HepG2 (cell line): ENCODE data around the gene POLR1G. TPM values are rescaled to one million over a fixed set of nuclear protein-coding genes. Genes with fewer than 3 reads are reported as not detected.

Experiments used
- ATRX ChIP-seq: sonication (generic); formaldehyde crosslinking; IDR thresholded peaks from 2 replicates; pipeline ENCODE4 v1.4.0; 2020; ENCODE audit warnings: missing genetic modification reagents, borderline replicate concordance
- CBX1 ChIP-seq: IDR thresholded peaks from one replicate; pipeline ENCODE4 v1.6.1; 2016; ENCODE audit warnings: antibody characterized with exemption, low read depth
- CBX2 ChIP-seq, 2 experiments: fragments of 200-600 bp in 1 of 2; sonication (generic); formaldehyde crosslinking in 1 of 2; IDR thresholded peaks; 2 replicates each; pipeline versions ENCODE4 v1.7.0 to v1.8.1; 2018 to 2022; ENCODE audit warnings: low read depth in 2 of 2, low read length in 1 of 2, mild to moderate bottlenecking in 1 of 2, missing genetic modification reagents in 1 of 2
- DMAP1 ChIP-seq: IDR thresholded peaks from 2 replicates; pipeline ENCODE4 v1.6.1; 2016
- FOXP1 ChIP-seq, 2 experiments: fragments of 450-650 bp in 1 of 2; IDR thresholded peaks; 2 replicates each; pipeline ENCODE4 v1.6.1; 2017 to 2018; ENCODE audit warnings: antibody characterized with exemption in 1 of 2
- HDAC1 ChIP-seq: sonication (generic); formaldehyde crosslinking; IDR thresholded peaks from 2 replicates; pipeline ENCODE4 v1.5.1; 2020; ENCODE audit warnings: mild to moderate bottlenecking, missing genetic modification reagents
- KAT2B ChIP-seq: fragments of 150-350 bp; IDR thresholded peaks from 2 replicates; pipeline ENCODE4 v1.6.1; 2014; ENCODE audit warnings: low read depth, low read length, borderline replicate concordance
- KMT2A ChIP-seq: sonication (generic); formaldehyde crosslinking; IDR thresholded peaks from 2 replicates; pipeline ENCODE4 v1.4.0; 2020; ENCODE audit warnings: missing genetic modification reagents
- MAFF ChIP-seq: IDR thresholded peaks from 2 replicates; pipeline ENCODE4 v1.6.1; 2011; ENCODE audit warnings: low read depth, low read length, improper control_type of control experiment
- RAD21 ChIP-seq: fragments of 450-650 bp; formaldehyde crosslinking; IDR thresholded peaks from 2 replicates; pipeline ENCODE4 v1.5.0; 2020; ENCODE audit warnings: mild to moderate bottlenecking
- RFX3 ChIP-seq: IDR thresholded peaks from 2 replicates; pipeline ENCODE4 v1.6.1; 2016; ENCODE audit warnings: missing biosample characterization, missing genetic modification reagents
- SIX4 ChIP-seq: sonication (generic); formaldehyde crosslinking; IDR thresholded peaks from 2 replicates; pipeline ENCODE4 v1.4.0; 2020; ENCODE audit warnings: missing genetic modification reagents
- SSRP1 ChIP-seq: IDR thresholded peaks from 2 replicates; pipeline ENCODE4 v1.6.1; 2016; ENCODE audit warnings: control low read depth
- TBL1XR1 ChIP-seq: fragments of 150-350 bp; IDR thresholded peaks from 2 replicates; pipeline ENCODE4 v1.6.1; 2014; ENCODE audit warnings: borderline replicate concordance, low read length; ENCODE audit not compliant: partially characterized antibody
- TOE1 ChIP-seq: sonication (generic); formaldehyde crosslinking; IDR thresholded peaks from 2 replicates; pipeline ENCODE4 v1.4.0; 2020; ENCODE audit warnings: mild to moderate bottlenecking, missing genetic modification reagents
- ZBTB1 ChIP-seq: sonication (generic); formaldehyde crosslinking; IDR thresholded peaks from 2 replicates; pipeline ENCODE4 v1.4.0; 2020; ENCODE audit warnings: missing genetic modification reagents, borderline replicate concordance
- ZBTB20 ChIP-seq: sonication (generic); formaldehyde crosslinking; IDR thresholded peaks from 2 replicates; pipeline ENCODE4 v1.8.1; 2023; ENCODE audit warnings: missing genetic modification reagents, low read depth, mild to moderate bottlenecking, borderline replicate concordance
- ZNF124 ChIP-seq: sonication (generic); formaldehyde crosslinking; IDR thresholded peaks from 2 replicates; pipeline ENCODE4 v1.4.0; 2020; ENCODE audit warnings: missing genetic modification reagents
- ZNF138 ChIP-seq: sonication (generic); formaldehyde crosslinking; IDR thresholded peaks from 2 replicates; pipeline ENCODE4 v1.5.0; 2020; ENCODE audit warnings: mild to moderate bottlenecking, low read depth, missing genetic modification reagents
- ZNF281 ChIP-seq: sonication (generic); formaldehyde crosslinking; IDR thresholded peaks from 2 replicates; pipeline ENCODE4 v1.4.0; 2020; ENCODE audit warnings: missing genetic modification reagents, borderline replicate concordance
- ZNF337 ChIP-seq: sonication (generic); formaldehyde crosslinking; IDR thresholded peaks from 2 replicates; pipeline ENCODE4 v1.5.1; 2020; ENCODE audit warnings: missing genetic modification reagents, low read depth, mild to moderate bottlenecking, borderline replicate concordance
- ZNF446 ChIP-seq: sonication (generic); formaldehyde crosslinking; IDR thresholded peaks from 2 replicates; pipeline ENCODE4 v1.5.0; 2020; ENCODE audit warnings: mild to moderate bottlenecking, missing genetic modification reagents
- ZNF550 ChIP-seq: sonication (generic); formaldehyde crosslinking; IDR thresholded peaks from 2 replicates; pipeline ENCODE4 v1.4.0; 2020; ENCODE audit warnings: mild to moderate bottlenecking, missing genetic modification reagents, borderline replicate concordance
- ZNF572 ChIP-seq: sonication (generic); formaldehyde crosslinking; IDR thresholded peaks from 2 replicates; pipeline ENCODE4 v1.5.1; 2020; ENCODE audit warnings: mild to moderate bottlenecking, missing genetic modification reagents
- ZNF660 ChIP-seq: sonication (generic); formaldehyde crosslinking; IDR thresholded peaks from 2 replicates; pipeline ENCODE4 v1.5.1; 2020; ENCODE audit warnings: mild to moderate bottlenecking, low read depth, missing genetic modification reagents, borderline replicate concordance
- ZNF747 ChIP-seq: sonication (generic); formaldehyde crosslinking; IDR thresholded peaks from 2 replicates; pipeline ENCODE4 v1.8.1; 2023; ENCODE audit warnings: missing genetic modification reagents, mild to moderate bottlenecking, borderline replicate concordance
- ZNF749 ChIP-seq: sonication (generic); formaldehyde crosslinking; IDR thresholded peaks from 2 replicates; pipeline ENCODE4 v1.8.0; 2022; ENCODE audit warnings: mild to moderate bottlenecking, missing genetic modification reagents, moderate library complexity, borderline replicate concordance
- ZUFSP ChIP-seq: sonication (generic); formaldehyde crosslinking; IDR thresholded peaks from 2 replicates; pipeline ENCODE4 v1.9.0; 2021; ENCODE audit warnings: missing genetic modification reagents, mild to moderate bottlenecking, borderline replicate concordance
- polyA plus RNA-seq, 8 experiments: library from polyadenylated mRNA; depleted of rRNA in 3 of 8; stranded (reverse) in 7 of 8; unstranded in 1 of 8; fragments of >200 nt; fragmentation: Illumina TruSeq in 4 of 8; extraction: Trizol in 4 of 8; gene quantifications; 2 replicates each; pipeline versions ENCODE4 v1.2.1 to v1.2.3, GENCODE V29; 2011 to 2016; ENCODE audit warnings: low read depth in 4 of 8, missing spikeins in 1 of 8, mixed read lengths in 1 of 8; ENCODE audit not compliant: insufficient read depth in 1 of 8
- total RNA-seq, 5 experiments: library from RNA; depleted of rRNA; stranded (reverse); fragments of >200 nt; fragmentation: Illumina TruSeq; extraction: Trizol; gene quantifications; 2 replicates each; pipeline ENCODE4 v1.2.3, GENCODE V29; 2016; ENCODE audit warnings: low read depth in 1 of 5

Gene POLR1G
- total and polyA plus RNA-seq, 2 of the 13 experiments (the other 11 are each of a cell fraction or from before 2014, with no cell fraction given): 3.5 to 20.8 TPM

- no peak for TF ChIP-seq ZNF749 (CRISPR knock-in tag)
- TF ChIP-seq DMAP1: no peak; the same call in 1 of the 2 replicates
- TF ChIP-seq HDAC1 (CRISPR knock-in tag): peak; percentile 24; the same call in 1 of the 2 replicates
- no peak for TF ChIP-seq FOXP1 (IDR thresholded peaks at IDR 0.05)
- no peak for TF ChIP-seq FOXP1 (CRISPR knock-in tag; IDR thresholded peaks at IDR 0.05)
- no peak for TF ChIP-seq RFX3 (CRISPR knock-in tag)
- no peak for TF ChIP-seq ZNF550 (CRISPR knock-in tag)
- TF ChIP-seq SSRP1 (CRISPR knock-in tag): no peak
- no peak for TF ChIP-seq ZNF337 (CRISPR knock-in tag)
- no peak for TF ChIP-seq ZUFSP
- no peak for TF ChIP-seq KAT2B
- 0 out of 2 replicates have a peak, but pooled peaks have one; percentile 4 for TF ChIP-seq RAD21 (CRISPR knock-in tag)
- TF ChIP-seq ZNF281: no peak
- no peak for TF ChIP-seq CBX2 (IDR thresholded peaks at IDR 0.05; ENCODE audit: low read depth, low read length)
- no peak for TF ChIP-seq CBX2 (CRISPR knock-in tag; IDR thresholded peaks at IDR 0.05; ENCODE audit: low read depth)
- TF ChIP-seq ZNF138 (CRISPR knock-in tag): 0 out of 2 replicates have a peak, but pooled peaks have one; percentile 25
- no peak for TF ChIP-seq MAFF
- TF ChIP-seq ZNF660 (CRISPR knock-in tag): no peak
- no peak for TF ChIP-seq ZNF124 (CRISPR knock-in tag)
- peak; percentile 59; the same call in 1 of the 2 replicates for TF ChIP-seq ZNF747 (CRISPR knock-in tag)
- TF ChIP-seq ZNF446 (CRISPR knock-in tag): no peak
- TF ChIP-seq KMT2A (CRISPR knock-in tag): no peak
- TF ChIP-seq CBX1: no peak
- no peak for TF ChIP-seq ZBTB20
- no peak for TF ChIP-seq ZBTB1 (CRISPR knock-in tag)
- TF ChIP-seq SIX4 (CRISPR knock-in tag): no peak
- TF ChIP-seq TOE1 (CRISPR knock-in tag): no peak
- no peak for TF ChIP-seq ATRX (CRISPR knock-in tag)
- TF ChIP-seq ZNF572 (CRISPR knock-in tag): no peak
- TF ChIP-seq TBL1XR1: no peak
These were observed 814 bp upstream of the POLR1G start (continued) for GRCh38 chr19:45405435-45406225.
